HG02885 (cell line): Measurements from ENCODE around the gene VAV2.

Experiments
- ATAC-seq: cut with Tn5 transposase; IDR thresholded peaks from one replicate; pipeline ENCODE4 v1.9.1; 2021; ENCODE audit warnings: mild to moderate bottlenecking; ENCODE audit not compliant: unreplicated experiment, poor library complexity

The VAV2 gene

DNA sequence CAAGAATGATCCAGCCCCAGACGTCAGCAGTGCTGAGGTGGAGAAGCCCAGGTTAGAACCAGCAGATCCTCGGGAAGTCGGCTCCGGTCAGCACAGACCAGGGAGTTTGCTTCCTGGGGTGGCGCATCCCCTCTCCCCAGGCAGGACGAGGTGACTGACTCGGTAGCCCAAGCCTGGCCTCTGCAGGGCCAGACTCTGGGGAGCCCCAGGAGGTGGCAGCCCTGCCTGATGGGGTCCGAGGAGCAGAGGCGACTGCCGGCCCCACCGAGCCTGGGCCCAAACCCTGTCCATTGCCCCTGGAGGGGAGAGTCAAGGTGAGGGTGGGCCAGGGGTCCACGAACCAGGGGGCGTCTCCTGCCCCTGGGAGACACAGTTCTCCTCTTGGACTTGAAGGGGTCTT lies 201.1 kb downstream of the VAV2 start:
- ATAC-seq = no peak

DNA sequence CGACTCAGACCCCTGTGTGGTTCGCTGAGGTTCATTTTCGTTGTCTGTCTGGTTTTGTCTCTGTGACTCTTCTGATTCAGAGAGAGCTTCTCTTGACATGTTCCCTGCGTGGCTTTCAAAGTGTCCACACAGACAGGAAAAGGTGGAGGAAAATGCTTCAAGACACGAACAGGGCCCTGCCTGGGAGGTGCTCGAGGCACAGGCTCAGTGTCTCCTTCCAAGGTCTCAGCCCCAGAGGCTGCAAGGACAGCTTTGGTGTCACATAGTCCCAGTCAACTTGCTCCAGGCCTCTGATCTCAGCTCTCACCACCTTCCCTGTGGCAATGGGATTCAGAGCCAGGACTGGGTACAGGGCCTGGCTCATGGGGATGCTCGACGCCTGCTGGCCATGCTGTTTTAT lies 202.3 kb downstream of the VAV2 start:
- ATAC-seq = no peak

- no peak for ATAC-seq
Observed at GRCh38 chr9:133788819-133789717, 203.1 kb downstream of the VAV2 start.

DNA sequence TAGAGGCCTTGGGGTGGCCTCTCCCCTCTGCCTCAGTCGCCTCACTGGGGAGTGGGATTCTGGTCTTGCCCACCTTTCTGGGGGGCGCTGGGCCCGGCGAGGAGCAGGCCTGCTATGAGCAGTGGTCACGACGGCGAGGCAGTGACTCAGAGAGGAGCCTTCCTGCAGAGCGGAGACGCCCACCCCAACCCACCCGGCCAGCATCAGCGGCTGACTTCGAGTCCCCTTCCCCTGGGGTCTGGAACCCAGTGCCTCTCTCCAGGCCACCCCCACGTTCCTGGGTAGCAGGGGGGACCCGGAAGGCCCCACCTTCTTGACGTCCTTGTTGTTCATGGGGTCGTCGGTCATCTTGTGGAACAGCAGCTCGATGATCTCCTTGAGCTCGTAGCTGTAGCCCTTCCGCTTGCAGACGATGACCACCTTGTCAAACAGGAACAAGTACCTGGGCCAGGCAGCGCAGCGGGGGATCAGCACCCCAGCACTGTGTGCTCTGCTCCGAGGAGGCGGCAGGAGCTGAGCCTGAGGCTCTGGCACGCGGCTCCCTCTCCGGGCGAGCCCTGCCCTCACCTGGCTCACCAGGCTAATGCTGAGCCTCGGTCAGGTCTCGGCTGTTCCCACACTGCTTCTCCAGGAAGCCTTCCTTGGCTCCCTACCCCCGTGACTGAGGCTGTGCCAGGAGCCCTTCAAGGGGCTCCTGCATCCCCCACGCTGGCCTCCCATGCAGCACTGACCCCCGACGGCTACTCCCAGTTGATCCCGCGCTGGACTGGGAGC lies 203.9 kb downstream of the VAV2 start:
- ATAC-seq = no peak

DNA sequence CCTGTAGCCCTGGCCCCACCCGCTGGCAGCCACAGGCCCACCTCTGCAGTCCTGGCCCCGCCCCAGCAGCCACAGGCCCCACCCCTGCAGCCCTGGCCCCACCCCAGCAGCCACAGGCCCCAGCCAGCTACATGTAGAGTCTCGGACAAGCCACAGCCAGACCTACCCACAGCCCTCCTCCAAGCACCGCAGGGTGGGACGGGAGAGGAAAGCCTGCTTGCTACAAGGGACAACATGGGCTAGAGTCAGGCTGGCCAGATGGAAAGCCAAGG lies 204.4 kb downstream of the VAV2 start:
- ATAC-seq = peak; percentile 80

DNA sequence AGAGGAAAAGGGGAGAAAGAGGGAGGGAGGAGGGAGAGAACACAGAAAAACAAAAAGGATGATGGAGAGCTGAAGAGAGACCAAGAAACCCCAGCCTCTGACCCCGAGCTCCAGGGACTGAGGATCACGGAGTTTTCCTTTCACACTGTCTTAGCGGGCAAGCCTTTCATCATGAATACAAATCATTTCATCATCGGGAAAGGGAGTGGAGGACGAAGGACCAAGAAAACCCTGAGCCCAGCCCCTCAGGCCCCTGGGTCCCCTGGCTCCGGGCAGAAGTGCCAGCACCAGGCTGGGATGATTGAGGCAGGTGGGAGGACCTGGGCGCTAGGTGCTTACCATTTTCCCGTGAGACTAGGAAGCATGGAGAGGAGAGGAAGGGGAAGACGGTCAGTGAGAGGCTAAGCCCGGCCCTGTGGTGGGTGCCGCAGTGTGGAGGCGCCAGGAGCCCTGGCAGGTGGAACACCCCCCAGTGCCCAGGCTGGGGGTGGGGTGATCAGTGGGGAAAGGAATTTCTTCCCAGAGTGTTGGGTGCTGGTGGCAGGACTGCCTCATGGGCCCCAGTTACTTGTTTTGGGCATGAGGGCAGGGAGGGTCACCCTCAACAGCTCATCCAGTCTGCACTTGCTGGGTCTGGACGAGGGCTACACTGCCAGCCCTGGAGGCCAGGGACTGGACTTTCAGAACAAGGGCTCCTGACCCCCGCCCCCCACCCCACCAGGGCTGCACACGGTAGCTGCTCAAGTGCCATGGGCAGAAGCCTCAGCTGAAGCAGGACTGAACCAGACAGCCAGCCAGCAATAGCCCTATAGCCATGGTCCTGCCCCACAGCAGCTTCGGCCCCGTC lies 205.0 kb downstream of the VAV2 start:
- no peak for ATAC-seq

DNA sequence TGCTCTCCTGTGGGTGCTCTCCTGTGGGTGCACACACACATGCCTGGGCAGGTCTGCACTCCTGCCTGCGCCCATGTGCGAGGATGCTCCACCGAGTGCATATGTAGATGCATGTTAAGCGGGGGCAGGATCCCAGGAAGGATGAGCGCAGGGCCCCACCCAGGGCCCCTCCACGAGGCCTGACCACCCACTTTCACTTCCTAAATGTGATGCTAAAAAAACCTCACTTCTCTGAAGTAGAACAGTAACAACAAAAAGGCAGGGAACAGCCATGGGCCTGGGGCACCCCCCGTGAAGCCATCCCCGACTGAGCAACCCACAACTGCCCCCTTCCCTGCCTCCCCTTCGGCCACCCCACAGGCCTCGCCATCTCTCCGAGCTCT lies 205.8 kb downstream of the VAV2 start:
- ATAC-seq = no peak

DNA sequence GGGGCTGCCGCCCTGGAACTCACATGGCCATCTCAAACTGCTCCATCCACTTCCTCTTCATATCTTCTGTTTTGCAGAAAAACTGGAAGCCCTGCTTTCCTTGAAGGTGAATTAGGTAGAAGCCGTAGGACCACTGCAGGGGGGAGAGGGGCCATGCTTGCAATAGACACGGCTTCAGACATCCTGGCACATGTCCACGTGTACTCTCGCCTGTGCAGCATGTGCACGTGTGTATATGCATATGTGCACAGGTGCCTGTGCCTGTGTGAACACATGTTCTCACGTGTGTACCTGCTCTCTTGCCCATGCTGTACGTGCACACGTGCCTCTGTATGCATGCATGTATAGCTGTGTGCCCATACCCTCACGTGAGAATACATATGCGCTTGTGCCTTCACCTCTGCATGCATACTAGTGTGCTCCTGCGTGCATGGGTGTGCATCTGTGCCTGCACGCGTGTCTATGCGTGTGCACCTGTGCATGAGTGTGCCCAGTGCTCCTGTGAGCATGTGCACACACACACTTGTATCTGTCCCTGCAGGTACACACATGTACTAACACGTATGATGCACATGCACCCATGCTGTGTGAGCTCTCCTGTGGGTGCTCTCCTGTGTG lies 206.3 kb downstream of the VAV2 start:
- ATAC-seq = no peak

DNA sequence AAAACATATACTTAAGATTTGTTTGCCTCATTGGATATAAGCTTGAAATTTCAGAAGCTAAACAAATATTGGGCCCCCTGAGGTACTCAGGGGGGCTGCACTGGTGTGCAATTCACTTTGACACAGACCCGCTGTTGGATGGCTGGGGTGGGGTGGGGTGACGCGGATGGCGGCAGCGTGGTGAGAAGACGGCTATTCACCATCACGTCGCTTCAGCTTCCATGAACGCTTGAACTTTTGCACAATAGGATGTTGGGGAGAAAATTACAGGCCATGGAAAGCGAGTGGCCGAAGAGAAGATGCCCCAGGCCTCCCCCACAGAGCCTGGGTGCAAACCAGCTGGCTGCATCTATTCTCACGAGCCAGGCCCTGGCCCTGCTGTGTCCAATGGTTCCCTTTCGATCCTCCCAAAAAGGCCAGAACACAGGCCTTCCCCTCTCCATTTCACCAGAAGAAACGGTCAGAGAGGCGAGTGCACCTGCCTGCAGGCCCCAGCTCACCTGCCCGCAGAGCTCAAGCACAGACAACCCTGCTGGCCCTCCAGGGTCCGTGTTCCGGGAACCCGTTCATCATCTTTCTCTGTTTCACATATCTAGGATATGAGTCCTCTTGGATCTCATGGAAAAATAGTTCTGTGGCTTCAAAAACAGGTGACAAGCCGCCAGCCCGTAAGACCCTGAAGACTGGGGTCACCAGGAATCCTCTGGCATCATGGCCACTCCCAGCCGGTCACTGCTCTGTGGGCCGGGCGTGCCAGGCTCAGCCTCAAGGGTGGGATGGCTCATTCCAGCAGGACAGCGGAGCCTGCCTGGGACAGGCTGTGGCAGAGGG lies 207.2 kb downstream of the VAV2 start:
- ATAC-seq = no peak

- no peak for ATAC-seq
Observed at GRCh38 chr9:133783331-133783731, 208.8 kb downstream of the VAV2 start.

GRCh38 chr9:133782157-133783130 lies 209.7 kb downstream of the VAV2 start:
- ATAC-seq = no peak

GRCh38 chr9:133781828-133782135 lies 210.3 kb downstream of the VAV2 start:
- ATAC-seq = no peak

DNA sequence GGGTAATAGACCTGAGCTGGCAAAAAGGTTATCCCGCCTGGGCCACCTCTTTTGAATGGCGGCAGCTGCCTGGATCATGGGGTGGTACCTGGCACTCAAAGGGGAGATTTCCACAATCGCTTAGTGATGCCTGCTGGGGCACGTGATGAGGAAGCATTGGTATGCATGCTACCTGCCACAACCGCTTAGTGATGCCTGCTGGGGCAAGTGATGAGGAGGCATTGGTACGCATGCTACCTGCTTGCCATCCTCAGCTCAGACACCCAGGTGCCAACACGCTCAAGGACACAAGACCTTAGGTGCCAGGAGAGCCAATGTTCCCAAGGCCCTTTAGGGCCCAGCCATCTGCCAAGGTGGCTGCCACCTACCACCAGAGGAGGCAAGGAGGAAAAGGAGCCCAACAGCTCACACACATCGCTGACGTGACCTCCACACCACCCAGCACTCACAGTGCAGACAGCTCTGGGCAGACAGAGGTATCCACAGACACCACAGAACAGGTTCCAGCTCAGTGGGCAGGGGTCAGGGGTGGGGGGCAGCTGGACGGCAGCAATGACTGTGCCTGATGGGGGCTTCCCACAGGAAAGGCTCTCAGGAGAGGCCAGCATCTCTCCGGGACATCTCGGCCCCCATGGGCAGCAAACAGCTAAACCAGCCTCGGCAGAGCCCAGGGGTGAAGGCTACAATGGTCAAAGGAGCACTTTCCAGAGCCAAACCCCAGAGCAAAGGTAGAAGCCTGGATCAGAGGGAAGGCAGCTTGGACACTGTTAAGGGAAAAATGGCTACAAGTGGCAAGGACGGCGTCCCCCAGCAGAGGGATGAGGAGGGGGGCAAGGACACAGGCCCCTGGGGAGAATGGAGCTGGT lies 210.9 kb downstream of the VAV2 start:
- ATAC-seq = no peak

DNA sequence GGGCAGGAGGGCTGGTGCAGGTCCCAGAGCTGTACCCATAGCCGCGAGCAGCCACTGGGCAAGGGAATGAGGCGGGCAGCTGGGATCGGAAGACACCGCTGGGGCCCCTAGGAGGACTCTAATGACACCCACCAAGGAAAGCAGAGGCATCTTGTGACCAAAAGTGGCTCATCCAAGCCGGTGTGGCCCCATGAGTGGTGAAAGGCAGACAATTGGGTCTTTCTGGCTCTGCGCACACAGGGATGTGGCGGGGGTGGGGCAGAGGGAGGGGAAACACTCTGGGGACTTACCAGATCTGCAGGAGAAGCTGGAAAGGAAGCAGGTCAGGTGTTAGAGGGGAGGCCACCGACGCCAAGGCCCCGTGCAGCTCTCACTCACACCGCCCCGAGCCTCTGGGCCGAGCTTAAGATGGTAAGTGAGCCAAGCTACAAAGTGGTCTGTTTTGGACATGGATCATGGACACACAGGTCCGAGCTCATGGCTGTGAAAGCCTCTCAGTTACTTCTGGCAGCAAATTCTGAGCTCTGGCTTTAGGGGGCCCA lies 211.6 kb downstream of the VAV2 start:
- no peak for ATAC-seq

GRCh38 chr9:133779516-133780403 lies 212.4 kb downstream of the VAV2 start:
- no peak for ATAC-seq

GRCh38 chr9:133779081-133779480 lies 213.0 kb downstream of the VAV2 start:
- no peak for ATAC-seq
